DND-41 (cell line): ENCODE measurements around the gene BOD1.

ENCODE experiments used
- ATAC-seq: fragments of 200-7000 bp; cut with Tn5 transposase; 3 replicates; pipeline ENCODE4 v1.9.1; 2021; ENCODE audit warnings: low read depth; ENCODE audit not compliant: insufficient read depth
- DNase-seq: peaks from one replicate; pipeline ENCODE4 v3.0.0-alpha.2; 2020
- H2AFZ ChIP-seq: 2 replicates; pipeline ENCODE4 v1.6.0; 2012; ENCODE audit warnings: low read depth, low read length
- H3K27ac ChIP-seq: 2 replicates; pipeline ENCODE4 v1.5.1; 2012; ENCODE audit warnings: low read length, inconsistent platforms
- H3K27me3 ChIP-seq: fragments of 200-600 bp; sonication (generic); 2 replicates; pipeline ENCODE4 v1.6.0; 2012; ENCODE audit warnings: low read length, mild to moderate bottlenecking, inconsistent platforms; ENCODE audit not compliant: insufficient read depth, poor library complexity
- H3K36me3 ChIP-seq: 2 replicates; pipeline ENCODE4 v1.5.1; 2012; ENCODE audit warnings: low read length, inconsistent platforms; ENCODE audit not compliant: insufficient read depth
- H3K4me1 ChIP-seq: 2 replicates; pipeline ENCODE4 v1.5.1; 2012; ENCODE audit warnings: mild to moderate bottlenecking, low read length; ENCODE audit not compliant: insufficient read depth
- H3K4me2 ChIP-seq: 2 replicates; pipeline ENCODE4 v1.6.0; 2012; ENCODE audit warnings: mild to moderate bottlenecking, moderate library complexity, low read length, inconsistent platforms; ENCODE audit not compliant: insufficient read depth
- H3K4me3 ChIP-seq, 2 experiments: fragments of 200-600 bp in 1 of 2; shearing (Covaris generic) in 1 of 2; 2 replicates each; pipeline ENCODE4 v1.5.1; 2012 to 2016; ENCODE audit warnings: inconsistent platforms in 2 of 2, low read length in 2 of 2, mild to moderate bottlenecking in 2 of 2, low read depth in 1 of 2, moderate library complexity in 1 of 2
- H3K79me2 ChIP-seq: 2 replicates; pipeline ENCODE4 v1.6.0; 2012; ENCODE audit warnings: low read length, inconsistent platforms; ENCODE audit not compliant: insufficient read depth
- H3K9ac ChIP-seq: 2 replicates; pipeline ENCODE4 v1.6.0; 2012; ENCODE audit warnings: low read depth, mild to moderate bottlenecking, inconsistent platforms, low read length, moderate library complexity
- H3K9me3 ChIP-seq: 2 replicates; pipeline ENCODE4 v1.5.1; 2012; ENCODE audit warnings: low read length, moderate library complexity, mild to moderate bottlenecking, inconsistent platforms; ENCODE audit not compliant: insufficient read depth, severe bottlenecking
- H4K20me1 ChIP-seq: 2 replicates; pipeline ENCODE4 v1.6.0; 2012; ENCODE audit warnings: low read length; ENCODE audit not compliant: insufficient read depth
- CTCF ChIP-seq: IDR thresholded peaks from 2 replicates; pipeline ENCODE4 v1.5.1; 2012; ENCODE audit warnings: borderline replicate concordance, low read length, moderate library complexity, mild to moderate bottlenecking; ENCODE audit not compliant: poor library complexity, severe bottlenecking; ENCODE audit errors: extremely low read depth
- EZH2 ChIP-seq: IDR thresholded peaks from 3 replicates; pipeline ENCODE4 v1.6.1; 2012; ENCODE audit warnings: borderline replicate concordance, low read depth, mild to moderate bottlenecking, moderate library complexity, low read length, inconsistent platforms; ENCODE audit not compliant: severe bottlenecking

BOD1 gene

DNA sequence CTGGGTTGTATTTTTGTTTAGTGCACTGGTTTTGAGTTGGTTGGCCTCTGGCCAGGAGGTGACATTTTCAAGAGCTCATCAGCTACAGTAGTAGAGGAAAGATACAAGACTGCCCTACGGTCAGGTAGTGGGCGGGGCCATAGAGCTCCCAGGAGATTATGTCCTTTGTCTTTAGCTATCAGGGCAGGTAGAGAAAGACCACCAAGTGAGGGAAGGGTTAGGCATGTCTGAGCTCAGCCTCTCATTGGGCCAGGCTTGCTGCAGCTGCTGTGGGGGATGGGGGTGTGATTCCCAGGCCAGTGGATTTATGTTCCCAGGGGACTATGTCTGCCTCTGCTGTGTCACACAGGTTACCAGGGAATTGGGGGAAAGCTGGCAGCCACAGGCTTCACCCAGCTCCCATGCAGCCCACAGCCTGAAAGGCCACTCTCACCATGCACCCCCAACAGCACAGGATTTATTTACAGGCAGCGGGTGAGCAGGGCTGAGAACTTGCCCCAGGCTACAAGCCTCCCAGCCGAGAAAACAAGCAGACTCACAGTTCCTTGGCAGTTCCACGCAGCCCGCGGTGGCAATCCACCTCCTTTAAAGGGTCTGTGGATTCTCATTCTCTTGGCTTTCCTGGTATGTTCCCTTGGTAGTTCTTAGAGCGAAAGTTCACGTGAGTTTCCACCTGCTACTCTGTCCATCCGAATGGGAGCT lies 37.5 kb upstream of the BOD1 start:
- no peak overlapping the region for H2AFZ ChIP-seq
- no peak for TF ChIP-seq EZH2
- H3K4me2 ChIP-seq = no peak overlapping the region
- DNase-seq (no peak), ATAC-seq (no peak)
- H3K4me3 ChIP-seq = no peak overlapping the region
- no peaks in the 10 kb centered on the region for H4K20me1 ChIP-seq
- H3K9ac ChIP-seq = no peak overlapping the region
- H3K4me1 ChIP-seq = no peaks in the 10 kb centered on the region
- no peaks in the 10 kb centered on the region for H3K36me3 ChIP-seq
- H3K9me3 ChIP-seq = no peaks in the 10 kb centered on the region
- no peaks in the 10 kb centered on the region for H3K27me3 ChIP-seq
- H3K27ac ChIP-seq = no peak overlapping the region
- H3K79me2 ChIP-seq = no peaks in the 10 kb centered on the region

DNA sequence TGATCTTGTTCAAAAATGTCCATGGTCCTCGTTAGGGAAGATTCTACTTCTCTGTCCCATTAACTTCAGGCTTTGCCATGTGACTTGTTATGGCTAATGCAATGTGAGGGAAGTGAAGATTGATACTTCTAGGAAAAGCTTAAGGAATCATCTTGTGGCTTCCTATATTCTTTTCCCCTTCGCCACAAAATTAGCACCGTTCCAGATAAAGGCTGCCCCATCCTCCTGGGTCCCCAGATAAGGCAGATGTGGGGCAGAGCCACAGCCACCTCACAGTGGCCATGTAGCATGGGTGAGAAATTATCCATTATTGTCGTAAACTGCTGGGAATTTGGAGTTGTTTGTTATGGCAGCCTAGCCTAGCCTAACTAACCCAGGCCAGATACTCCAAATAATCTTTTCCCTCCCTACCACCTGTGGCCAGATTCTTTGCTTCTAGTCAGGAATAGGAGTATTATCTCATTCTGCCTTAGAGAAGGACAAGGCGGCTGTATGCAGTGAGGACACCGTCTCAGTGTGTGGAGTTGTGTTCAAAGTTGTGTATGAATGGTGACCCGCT lies 31.9 kb upstream of the BOD1 start:
- no peak overlapping the region for H3K27ac ChIP-seq
- H3K27me3 ChIP-seq = no peaks in the 10 kb centered on the region
- H3K4me1 ChIP-seq = no peaks in the 10 kb centered on the region
- no peaks in the 10 kb centered on the region for H4K20me1 ChIP-seq
- ATAC-seq (no peak), DNase-seq (no peak)
- no peak overlapping the region for H3K4me2 ChIP-seq
- H3K79me2 ChIP-seq = no peaks in the 10 kb centered on the region
- TF ChIP-seq CTCF (no peak), EZH2 (no peak)
- H3K36me3 ChIP-seq = no peaks in the 10 kb centered on the region
- no peak overlapping the region for H2AFZ ChIP-seq
- H3K4me3 ChIP-seq = no peak overlapping the region
- H3K9me3 ChIP-seq = no peaks in the 10 kb centered on the region
- no peak overlapping the region for H3K9ac ChIP-seq

DNA sequence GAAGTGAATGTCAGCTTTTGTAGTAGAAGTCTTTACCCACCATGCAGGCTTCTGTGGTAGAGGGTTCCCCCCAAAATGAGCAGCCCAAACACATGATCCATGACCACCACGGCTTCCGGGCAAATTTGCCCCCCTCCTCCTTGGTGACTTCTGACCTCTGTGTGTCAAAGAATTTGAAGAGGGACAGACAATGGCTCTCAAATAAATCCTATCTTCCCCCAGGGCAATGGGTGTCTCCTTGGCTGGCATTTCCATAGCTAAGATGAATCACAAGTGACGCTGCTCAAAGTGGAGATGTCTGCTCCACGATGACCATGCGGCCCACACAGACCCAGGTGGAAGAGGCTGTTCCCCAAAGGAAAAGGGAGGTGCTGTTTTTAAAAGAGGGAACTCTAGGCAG lies 30.2 kb upstream of the BOD1 start:
- Histone ChIP-seq H3K9me3 (no peaks in the 10 kb centered on the region), H2AFZ (no peak overlapping the region), H3K79me2 (no peaks in the 10 kb centered on the region), H3K36me3 (no peaks in the 10 kb centered on the region), H3K27me3 (no peaks in the 10 kb centered on the region), H3K9ac (no peak overlapping the region), H3K4me3 (no peak overlapping the region), H3K27ac (no peak overlapping the region), H3K4me1 (no peaks in the 10 kb centered on the region), H3K4me2 (no peak overlapping the region), H4K20me1 (no peaks in the 10 kb centered on the region)
- ATAC-seq = no peak
- no peak for DNase-seq
- TF ChIP-seq EZH2 (no peak), CTCF (no peak)

DNA sequence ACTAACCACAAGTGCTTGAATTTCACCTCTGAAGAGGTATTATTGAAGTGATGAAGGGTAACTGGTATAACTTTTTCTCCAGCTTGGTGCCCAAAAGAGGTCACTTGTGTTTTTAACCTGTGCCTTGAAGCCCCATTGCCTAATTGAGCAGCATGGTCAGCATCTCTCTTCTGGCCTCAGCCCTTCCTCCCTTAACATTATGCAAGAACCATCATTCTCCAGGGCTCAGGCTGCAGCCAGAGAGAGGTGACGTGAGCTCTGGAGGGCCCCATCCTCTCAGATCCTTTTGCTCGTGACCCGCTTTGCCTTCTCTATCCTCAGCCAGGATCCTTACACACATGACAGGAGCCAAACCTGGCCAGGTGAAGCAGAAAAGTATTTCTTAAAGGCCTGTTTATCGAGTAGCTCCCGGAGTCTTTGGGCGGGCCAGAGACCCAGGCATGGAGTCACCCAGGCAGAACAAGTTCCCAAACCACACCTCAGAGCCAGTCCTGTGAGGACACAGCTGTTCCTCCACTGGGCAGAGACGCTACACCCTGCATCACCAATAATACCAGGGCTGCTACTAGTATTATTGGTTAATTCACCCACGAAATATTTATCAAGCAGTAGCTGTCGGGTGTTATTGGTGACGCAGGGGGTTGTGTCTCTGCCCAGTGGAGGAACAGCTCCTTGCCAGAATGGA lies 29.6 kb upstream of the BOD1 start:
- no peak overlapping the region for H2AFZ ChIP-seq
- H3K27me3 ChIP-seq = no peaks in the 10 kb centered on the region
- no peaks in the 10 kb centered on the region for H3K36me3 ChIP-seq
- H4K20me1 ChIP-seq = no peaks in the 10 kb centered on the region
- TF ChIP-seq EZH2 = no peak
- no peak for TF ChIP-seq CTCF
- H3K4me3 ChIP-seq = no peak overlapping the region
- no peaks in the 10 kb centered on the region for H3K9me3 ChIP-seq
- no peak overlapping the region for H3K4me2 ChIP-seq
- ATAC-seq = no peak
- no peak overlapping the region for H3K27ac ChIP-seq
- H3K9ac ChIP-seq = no peak overlapping the region
- DNase-seq = no peak
- H3K4me1 ChIP-seq = no peaks in the 10 kb centered on the region
- H3K79me2 ChIP-seq = no peaks in the 10 kb centered on the region
